GM21526 (cell line): ENCODE data around the gene ZNF274.
"Not testable (repeated sequence)": the region's sequence is repeated elsewhere in the genome, so short reads cannot be mapped to it uniquely, and the experiment has no call there.

Experiments used
- ATAC-seq: cut with Tn5 transposase; IDR thresholded peaks from one replicate; pipeline ENCODE4 v1.9.1; 2021; ENCODE audit warnings: moderate library complexity; ENCODE audit not compliant: unreplicated experiment, low FRiP score

ZNF274 gene

DNA sequence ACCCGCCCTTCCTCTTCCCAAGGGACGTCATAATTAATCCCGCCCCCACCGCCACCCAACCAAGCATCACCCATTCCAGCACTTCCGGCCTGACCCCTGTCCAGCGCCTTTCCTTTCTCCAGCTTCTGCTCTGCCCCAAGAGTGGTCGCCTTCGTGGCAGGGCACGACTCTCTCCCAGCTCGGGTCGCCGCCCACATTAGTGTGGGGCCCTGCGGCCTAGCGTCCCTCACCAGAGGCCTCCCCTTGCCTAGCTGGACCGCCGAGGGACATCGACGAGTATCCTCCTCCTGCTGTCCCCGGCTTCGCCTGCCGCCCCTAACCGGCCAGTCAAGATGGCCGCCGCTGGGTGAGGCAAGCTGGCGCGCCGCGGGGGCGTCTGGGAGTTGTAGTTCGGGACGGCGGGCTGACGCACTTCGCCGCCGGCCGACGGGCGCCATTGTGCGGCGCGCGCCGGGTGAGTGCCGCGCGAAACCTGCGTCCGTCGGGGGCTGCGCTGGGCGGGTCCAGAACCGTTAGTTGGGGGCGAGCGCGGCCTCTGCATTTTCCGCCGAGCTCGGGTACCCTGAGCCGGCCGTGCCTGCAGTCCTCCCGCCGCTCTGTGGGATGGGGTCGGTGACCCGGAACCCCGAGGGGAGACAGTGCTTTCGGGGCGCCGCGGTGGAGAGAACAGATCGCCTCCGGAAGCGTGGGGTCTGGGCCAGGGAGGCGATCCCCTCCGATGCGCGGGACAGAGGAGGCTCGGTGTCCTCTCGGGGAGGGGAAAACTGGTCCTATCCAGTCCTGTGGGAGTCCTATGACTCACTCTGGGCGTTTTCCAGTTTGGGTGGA, at the start of gene ZNF274:
TSS of gene ZNF274 (plus strand) at position 73 of the 828 bp plus-strand sequence. CDS start 905 bp downstream, outside the sequence.
- ATAC-seq, result peak; percentile 75

DNA sequence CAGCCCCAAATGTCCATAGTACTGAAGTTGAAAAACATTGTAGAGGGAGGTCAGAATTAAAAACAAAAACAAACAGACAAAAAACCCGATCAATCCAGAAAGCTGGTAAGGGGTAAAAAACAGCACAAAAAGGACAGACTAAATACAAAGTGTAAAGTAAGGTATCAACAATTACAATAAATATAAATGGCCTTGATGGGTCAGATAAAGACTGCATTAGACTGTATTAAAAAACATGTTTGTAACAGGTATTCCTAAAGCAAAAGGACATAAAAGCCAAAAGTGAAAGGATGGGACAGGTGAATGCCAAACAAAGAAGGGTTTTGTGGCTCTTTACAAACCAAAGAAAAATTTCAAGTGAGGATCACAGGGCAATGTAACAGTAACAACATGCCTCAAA, 48.6 kb upstream of the ZNF274 start:
- no peak for ATAC-seq

DNA sequence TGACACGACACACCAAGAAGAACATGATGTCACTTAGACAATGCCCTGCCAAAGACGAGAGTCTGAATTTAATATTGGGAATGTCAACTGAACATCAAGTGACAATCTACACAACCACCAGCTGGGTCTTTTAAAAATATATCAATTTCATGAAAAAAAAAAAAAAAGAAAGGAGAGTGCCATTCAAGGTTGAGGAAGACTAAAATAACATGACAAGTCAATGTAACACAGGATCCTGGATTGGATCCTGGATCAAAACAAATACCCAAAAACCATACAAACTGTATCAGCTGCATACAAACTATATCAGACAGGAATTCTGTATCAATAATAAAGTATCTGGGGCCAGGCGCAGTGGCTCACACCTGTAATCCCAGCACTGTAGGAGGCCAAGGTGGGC, 37.0 kb upstream of the ZNF274 start:
- ATAC-seq, result no peak

- ATAC-seq, result not testable (repeated sequence)
Measured at GRCh38 chr19:58147475-58147874, 35.4 kb upstream of the ZNF274 start.

- ATAC-seq, result peak; percentile 76
Measured at GRCh38 chr19:58150328-58150921, 32.4 kb upstream of the ZNF274 start, which contains the start of gene ZNF329. Gene ZNF329, minus strand, starts transcription at chr19:58150789. Its CDS starts 21,286 bp downstream, at chr19:58129503.

- ATAC-seq, result no peak
Measured at GRCh38 chr19:58153386-58153785, 29.5 kb upstream of the ZNF274 start.

GRCh38 chr19:58154287-58154678, 28.6 kb upstream of the ZNF274 start:
- ATAC-seq, result no peak

DNA sequence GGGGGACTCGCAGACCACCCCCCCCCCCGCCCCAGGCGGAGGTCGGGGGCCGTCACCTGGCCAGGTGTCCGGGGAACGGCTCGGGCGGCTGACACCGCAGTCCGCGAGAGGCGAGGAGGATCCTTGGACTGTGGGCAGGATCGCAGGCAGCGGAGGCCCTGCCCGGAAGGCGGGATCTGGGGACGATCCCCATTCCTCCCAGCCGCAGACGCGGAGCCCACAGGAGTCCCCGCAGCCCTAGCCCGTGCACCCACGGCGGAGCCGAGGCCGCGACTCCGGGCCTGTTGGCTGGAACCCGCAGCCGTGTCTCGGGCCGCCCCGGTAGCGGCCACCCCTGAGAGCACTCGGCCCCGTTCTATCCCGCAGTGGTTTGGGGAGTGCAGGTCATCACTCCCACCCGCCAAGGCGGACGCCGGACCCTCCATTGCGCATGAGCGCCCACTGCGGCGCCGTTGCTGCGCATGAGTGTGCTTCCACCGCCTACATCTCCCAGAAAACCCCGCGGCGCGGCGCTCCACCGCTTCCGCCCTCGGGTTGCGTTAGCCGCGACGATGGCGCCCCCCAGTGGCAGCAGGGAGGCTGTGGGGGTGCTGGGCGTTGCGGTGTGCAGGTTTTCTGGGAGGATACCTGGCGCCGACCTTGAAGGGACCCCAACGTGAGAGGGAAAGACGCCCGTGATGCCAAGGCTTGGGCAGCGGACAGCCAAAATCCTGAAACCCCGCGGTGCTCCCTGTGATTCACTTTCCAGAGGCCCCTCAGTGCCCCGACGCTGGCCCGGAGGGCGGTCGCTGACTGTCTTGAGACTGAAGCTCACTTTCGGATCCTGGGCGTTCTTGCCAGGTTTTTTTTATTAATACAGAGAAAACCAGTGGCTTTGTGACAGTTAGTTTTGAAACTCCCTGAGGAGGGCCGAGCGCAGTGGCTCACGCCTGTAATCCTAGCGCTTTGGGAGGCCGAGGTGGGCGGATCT, 27.9 kb upstream of the ZNF274 start:
- peak; percentile 59 for ATAC-seq

GRCh38 chr19:58157045-58157728, 25.7 kb upstream of the ZNF274 start:
- no peak for ATAC-seq

- no peak for ATAC-seq
Measured at GRCh38 chr19:58166268-58166667, 16.6 kb upstream of the ZNF274 start.

DNA sequence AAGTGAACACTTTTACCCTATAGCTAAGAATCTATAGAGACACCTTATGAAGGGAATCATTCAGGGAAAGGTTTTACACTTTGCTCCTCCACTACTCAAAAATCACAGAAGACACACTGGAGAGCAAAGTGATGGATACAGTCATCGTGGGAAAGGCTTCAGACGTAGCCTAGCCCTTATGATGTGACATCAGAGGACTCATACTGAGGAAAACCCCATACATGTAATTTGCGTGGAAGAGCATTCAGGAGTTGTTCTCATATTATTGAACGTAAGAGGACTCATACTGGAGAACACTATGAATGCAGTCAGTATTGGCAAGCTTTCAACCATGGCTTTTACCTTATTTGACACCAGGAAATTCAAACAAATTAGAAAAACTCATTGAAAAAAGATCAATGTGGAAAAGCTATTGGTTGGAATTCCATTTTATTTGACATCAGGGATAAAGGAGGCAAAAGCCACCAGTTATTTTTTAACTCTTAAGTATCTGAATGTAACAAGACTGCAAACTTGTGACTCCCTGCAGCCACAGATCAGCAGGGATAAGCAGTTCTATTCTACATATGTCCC, 16.1 kb upstream of the ZNF274 start:
- ATAC-seq, result no peak

DNA sequence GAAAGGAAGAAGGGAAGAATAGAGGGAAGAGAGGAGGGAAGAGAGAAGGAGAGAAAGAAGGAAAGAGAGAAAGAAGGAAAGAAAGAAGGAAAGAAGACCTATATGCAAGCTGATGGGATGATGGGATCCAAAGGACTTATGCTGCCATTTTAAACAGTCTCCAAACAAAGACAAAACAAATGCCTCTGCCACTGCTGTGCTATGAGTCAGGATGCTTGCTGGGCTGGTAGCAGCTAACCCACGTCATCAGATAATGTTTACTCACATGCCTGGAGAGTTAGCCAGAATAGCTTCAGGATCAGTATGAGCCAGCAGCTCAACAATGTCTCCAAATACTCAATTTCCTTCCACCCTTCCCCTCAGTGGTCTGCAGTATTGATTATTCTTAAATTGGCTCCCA, 12.0 kb upstream of the ZNF274 start:
- no peak for ATAC-seq

DNA sequence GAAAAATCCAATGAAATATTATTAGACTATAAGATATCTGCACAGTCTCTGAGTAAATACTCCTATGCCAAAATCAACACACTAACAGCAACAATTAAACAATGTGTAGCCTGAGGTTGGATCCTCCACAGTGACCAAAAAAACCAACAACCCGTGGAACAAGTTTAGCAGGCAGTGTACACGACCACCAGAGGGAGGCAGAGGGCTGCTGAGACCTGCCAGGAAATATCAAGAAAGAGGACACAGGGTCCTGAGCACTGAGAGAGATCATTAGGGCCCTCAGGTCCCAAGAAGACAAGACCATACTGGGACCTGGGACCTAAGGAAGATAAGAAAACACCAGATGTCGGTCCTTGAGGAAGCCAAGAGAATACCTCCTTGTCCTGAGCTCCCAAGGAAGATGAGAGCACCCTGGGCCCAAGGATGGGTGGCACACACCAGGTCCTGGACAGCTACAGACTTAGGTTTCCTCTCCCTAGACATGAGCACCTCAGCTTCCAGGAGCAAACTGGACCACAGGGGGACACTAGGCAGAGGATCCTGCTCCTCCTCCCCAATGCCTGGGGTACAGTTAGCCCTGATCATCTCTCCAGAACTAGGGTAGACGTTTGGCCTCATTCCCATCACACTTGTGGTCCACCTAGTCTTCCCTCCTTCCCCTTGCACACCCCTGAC, 822 bp upstream of the ZNF274 start:
- ATAC-seq, result no peak

DNA sequence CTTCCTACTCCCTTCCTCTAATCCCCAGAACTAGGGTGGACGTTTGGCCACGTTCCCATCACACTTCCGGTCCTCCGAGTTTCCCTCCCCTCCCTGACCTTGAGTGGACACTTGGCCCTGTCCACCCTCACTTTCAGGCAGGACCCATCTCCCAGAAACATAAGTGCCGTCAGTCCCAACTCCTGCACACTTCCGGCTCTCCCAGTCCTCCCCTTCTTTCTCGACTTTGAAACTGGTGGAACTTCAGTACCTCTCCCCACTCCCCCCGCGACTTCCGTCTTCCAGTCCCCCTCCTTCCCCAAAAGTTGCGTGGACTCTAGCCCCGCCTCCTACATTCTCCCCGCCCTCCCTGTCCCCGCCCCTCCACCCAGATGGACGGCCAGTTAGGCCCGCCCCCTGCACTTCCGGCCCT, 278 bp upstream of the ZNF274 start:
- ATAC-seq, result no peak

- ATAC-seq, result peak; percentile 15
Measured at GRCh38 chr19:58183817-58184215, 955 bp downstream of the ZNF274 start.

DNA sequence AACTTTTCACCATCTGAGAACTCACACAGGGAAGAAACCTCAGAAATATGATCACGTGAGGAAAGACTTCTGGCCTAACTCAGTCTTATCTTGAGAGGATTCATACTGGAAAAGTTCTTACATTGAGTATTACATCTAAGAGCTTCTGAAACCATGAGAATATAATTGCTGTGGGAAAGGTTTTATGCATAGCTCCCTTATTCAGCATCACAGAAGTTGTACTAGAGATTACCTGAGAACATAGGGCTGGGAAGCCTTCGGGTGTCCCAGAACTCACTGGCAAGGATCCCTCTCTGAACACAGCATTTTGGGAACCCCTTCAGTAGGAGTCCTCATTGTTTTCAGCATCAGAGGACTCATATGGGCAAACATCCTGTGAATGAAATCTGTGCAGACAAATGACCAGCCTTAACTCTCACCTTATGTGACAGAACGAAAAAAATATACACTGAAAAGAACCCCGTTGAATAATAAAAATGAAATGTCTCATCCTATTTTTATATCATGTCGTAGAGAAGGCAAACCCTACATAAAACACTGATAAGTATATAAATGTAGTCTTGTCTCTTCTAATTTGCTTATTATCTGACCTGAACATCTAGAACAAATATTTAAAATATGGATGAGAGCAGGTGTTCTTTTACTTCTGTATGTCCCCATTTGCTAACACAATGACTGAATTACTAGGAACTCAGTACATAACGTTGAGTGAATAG, 14.2 kb downstream of the ZNF274 start:
- no peak for ATAC-seq

DNA sequence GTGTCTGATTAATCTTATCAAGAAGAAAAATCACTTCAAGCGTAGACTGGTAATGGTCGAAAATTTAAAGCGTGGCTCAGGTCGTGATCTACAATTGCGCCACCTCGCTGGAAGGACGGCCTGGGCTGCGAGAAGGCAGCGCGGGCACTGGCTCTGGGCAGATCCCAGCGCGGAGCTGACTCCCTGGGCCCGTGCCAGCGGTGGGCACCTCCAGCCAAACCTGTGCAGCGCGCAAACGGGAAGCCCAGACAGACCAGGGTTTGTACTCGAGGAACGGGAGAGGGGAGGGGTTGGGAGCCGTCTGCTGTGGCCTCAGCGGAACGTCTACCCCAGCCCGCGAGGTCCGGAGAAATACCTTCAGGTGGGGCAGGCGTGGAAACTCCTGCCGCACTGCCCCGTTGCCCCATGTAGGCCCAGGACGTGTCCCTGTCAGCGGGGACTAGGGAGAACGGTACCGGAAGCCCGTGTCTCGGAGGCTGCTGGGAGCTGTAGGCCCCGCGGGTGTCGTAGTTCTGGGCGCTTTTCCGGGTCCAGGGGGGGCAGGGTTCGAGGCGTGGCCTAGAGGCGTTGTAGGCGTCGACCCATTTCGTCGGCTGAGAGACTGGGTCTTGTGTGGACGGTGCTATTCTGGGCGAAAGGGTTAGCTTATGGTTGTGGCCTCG, 21.1 kb downstream of the ZNF274 start:
- ATAC-seq, result no peak

GRCh38 chr19:58204566-58204965, 21.7 kb downstream of the ZNF274 start:
- no peak for ATAC-seq
